Right cardiac atrium (tissue), 5 donors: ENCODE results near the gene CD6. TPM values are rescaled to one million over a fixed set of nuclear protein-coding genes. Genes with fewer than 3 reads are reported as not detected.

Experiments
- ATAC-seq, 2 donors: fragments of 200-7000 bp; cut with Tn5 transposase; one replicate each; pipeline versions ENCODE4 v1.8.0 to v1.9.1; 2020; ENCODE audit warnings: moderate library complexity in 2 of 2, mild to moderate bottlenecking in 1 of 2
- DNase-seq, 3 donors: peaks; one replicate each; pipeline ENCODE4 v3.0.0-alpha.2; 2020
- H3K27ac ChIP-seq: one replicate; pipeline ENCODE4 v1.5.1; 2013; ENCODE audit warnings: mild to moderate bottlenecking, low read length, control low read depth, moderate library complexity
- H3K27me3 ChIP-seq: one replicate; pipeline ENCODE4 v1.6.1; 2013; ENCODE audit not compliant: control insufficient read depth, insufficient read depth
- H3K4me1 ChIP-seq: one replicate; pipeline ENCODE4 v1.6.1; 2013; ENCODE audit warnings: low read length; ENCODE audit not compliant: control insufficient read depth, insufficient read depth
- H3K4me3 ChIP-seq: one replicate; pipeline ENCODE4 v1.5.1; 2013; ENCODE audit warnings: low read length, control low read depth
- H3K9me3 ChIP-seq: one replicate; pipeline ENCODE4 v1.6.1; 2013; ENCODE audit warnings: low read length; ENCODE audit not compliant: control insufficient read depth
- WGBS: extraction: QIAGEN DNeasy Blood & Tissue Kit; methylation state at CpG from one replicate; pipeline ENCODE4 v1.1.7; 2013; 5-methylcytosine and 5-hydroxymethylcytosine counted together
- intact Hi-C, 4 donors: fragments of 100-400 bp; cut with DNase I; formaldehyde crosslinking; loops; one replicate each; pipeline versions ENCODE4 v1.11.0 to v1.14.0; 2022 to 2023
- polyA plus RNA-seq: library from polyadenylated mRNA; stranded (reverse); fragments of 200-250 nt; gene quantifications from one replicate; pipeline ENCODE4 v1.2.3, GENCODE V29; 2013
- total RNA-seq, 4 donors: library from RNA; stranded (reverse); fragmentation: NEBNext Ultra II Directional; extraction: Animal tissue kit (Norgen Biotek cat#: 25700); gene quantifications; one replicate each; pipeline ENCODE4 v1.2.1, GENCODE V29; 2021
- donor health status: healthy with polysubstance abuse.
- donor health status: DM: no; HTN: yes; CAD: no.
- donor health status: DM: no; HTN: no; CAD: no.
- donor health status: DM: no; HTN: yes; CAD: no; lungs with severe emphysema.
- donor health status: DM: yes; HTN: yes; CAD: no.

CD6 gene
- total and polyA plus RNA-seq, 5 donors = 0.11 to 1.7 (median 0.74) TPM

DNA sequence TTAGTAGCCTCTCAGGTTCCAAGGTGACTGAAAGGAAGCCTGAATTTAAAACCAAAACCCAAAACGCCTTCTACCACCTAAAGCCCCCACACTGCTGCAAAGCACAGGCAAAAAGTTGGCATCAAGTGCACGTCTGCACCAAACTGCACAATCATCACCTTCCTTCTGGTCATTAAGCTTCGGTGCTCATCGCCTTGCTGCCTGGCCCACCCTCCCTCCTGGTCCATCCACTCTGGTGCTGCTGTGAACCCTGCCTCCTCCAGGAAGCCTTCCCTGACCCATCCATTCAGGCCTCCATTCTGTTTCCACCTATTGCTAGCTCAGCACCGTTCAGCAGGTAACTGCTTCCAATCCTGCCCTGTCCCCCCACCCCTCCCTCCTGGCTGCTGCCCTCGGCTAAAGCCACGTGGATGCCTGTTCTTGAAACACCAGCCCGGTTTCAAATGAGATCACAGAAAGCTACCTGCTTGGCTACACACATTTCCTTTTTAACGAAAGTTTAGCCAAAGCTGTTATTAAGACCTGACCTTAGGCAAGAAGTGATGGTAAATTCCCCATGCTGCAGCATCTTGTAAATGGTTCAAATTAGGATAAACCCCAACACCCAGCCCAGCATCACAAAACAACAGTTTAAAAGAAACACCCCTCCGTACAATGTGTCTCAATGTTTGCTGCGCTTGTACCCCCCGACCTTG is 77.0 kb downstream of the CD6 start:
- intact Hi-C loops = no loop called here
- 70% methylated on average over 12 of the region's 12 CpGs for WGBS

DNA sequence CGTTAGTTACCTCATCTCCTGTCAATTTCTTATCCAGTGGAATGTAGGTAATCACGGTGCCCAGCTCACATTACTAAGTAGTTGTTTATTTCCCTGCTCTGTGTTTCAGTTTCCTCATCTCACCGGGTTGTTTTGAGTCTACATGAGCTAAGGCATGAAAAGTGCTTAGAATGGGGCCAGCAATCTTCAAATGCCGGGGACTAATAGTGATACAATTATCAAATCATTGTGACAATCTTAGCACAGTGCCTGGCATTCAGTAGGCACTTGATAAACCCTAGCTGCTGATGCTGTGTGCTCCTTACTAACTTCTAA is 77.5 kb downstream of the CD6 start:
- no peak overlapping the region for H3K4me3 ChIP-seq
- WGBS = 41% methylated on average over 4 of the region's 4 CpGs
- no peaks in the 10 kb centered on the region for H3K4me1 ChIP-seq
- H3K27ac ChIP-seq = no peak overlapping the region
- intact Hi-C loops = no loop called here
- H3K9me3 ChIP-seq = no peaks in the 10 kb centered on the region
- no peaks in the 10 kb centered on the region for H3K27me3 ChIP-seq
- no peak for DNase-seq
- no peak for ATAC-seq

More for the DNA sequence above, 77.0 kb downstream of the CD6 start:
- Histone ChIP-seq H3K4me3 (no peak overlapping the region), H3K27ac (no peak overlapping the region), H3K27me3 (no peaks in the 10 kb centered on the region), H3K9me3 (no peaks in the 10 kb centered on the region), H3K4me1 (no peaks in the 10 kb centered on the region)
- ATAC-seq (no peak), DNase-seq (no peak)

- Histone ChIP-seq H3K4me3 (no peak overlapping the region), H3K4me1 (no peaks in the 10 kb centered on the region), H3K27ac (no peak overlapping the region), H3K9me3 (no peaks in the 10 kb centered on the region), H3K27me3 (no peaks in the 10 kb centered on the region)
- intact Hi-C loops = no loop called here
- DNase-seq (peak in 1 of 3 donors; percentile 63), ATAC-seq (peak; percentile 75 to 92)
- 27% methylated on average over 2 of the region's 2 CpGs for WGBS
Observed at GRCh38 chr11:61049859-61050258, 78.4 kb downstream of the CD6 start.

GRCh38 chr11:61052182-61052972 is 80.9 kb downstream of the CD6 start:
- 89% methylated on average over 13 of the region's 13 CpGs for WGBS
- intact Hi-C loops = no loop called here
- ATAC-seq (peak in 1 of 2 donors; percentile 12), DNase-seq (no peak)
- Histone ChIP-seq H3K4me1 (no peaks in the 10 kb centered on the region), H3K4me3 (no peak overlapping the region), H3K27me3 (no peaks in the 10 kb centered on the region), H3K27ac (no peak overlapping the region), H3K9me3 (no peaks in the 10 kb centered on the region)

DNA sequence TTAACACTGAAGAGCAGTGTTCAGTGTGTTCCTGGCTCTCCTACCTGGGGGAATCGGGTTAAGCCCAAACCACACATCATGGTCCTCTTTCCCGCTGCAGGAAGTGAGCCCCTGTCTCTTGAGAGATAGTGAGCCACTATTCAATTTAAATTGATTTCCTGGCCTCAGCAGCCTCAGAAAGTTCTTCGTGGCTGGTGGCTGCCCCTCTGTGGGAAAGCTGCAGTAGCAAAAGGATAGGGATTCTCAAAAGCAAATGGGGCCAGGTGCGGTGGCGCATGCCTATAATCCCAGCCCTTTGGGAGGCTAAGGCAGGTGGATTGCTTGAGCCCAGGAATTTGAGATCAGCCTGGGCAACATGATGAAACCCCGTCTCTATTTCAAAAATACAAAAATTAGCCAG is 81.7 kb downstream of the CD6 start:
- H3K4me3 ChIP-seq = no peak overlapping the region
- DNase-seq = no peak
- intact Hi-C loops = no loop called here
- no peak for ATAC-seq
- no peaks in the 10 kb centered on the region for H3K4me1 ChIP-seq
- no peak overlapping the region for H3K27ac ChIP-seq
- no peaks in the 10 kb centered on the region for H3K27me3 ChIP-seq
- 71% methylated on average over 6 of the region's 6 CpGs for WGBS
- no peaks in the 10 kb centered on the region for H3K9me3 ChIP-seq

DNA sequence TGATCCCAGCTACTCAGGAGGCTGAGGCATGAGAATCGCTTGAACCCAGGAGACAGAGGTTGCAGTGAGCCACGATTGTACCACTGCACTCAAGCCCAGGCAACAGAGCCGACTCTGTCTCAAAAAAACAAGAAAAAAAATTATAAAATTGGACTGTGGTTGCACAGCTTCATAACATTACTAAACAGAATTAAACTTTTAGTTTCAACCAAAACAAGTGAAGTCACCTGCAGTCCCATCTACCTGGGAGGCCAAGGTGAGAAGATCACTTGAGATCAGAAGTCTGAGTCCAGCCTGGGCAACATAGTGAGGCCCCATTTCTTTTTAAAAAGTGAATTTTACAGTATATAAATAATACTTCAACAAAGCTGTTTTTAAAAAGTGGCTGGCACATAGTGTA is 83.0 kb downstream of the CD6 start:
- Histone ChIP-seq H3K4me3 (no peak overlapping the region), H3K4me1 (no peaks in the 10 kb centered on the region), H3K9me3 (no peaks in the 10 kb centered on the region), H3K27me3 (no peaks in the 10 kb centered on the region), H3K27ac (no peak overlapping the region)
- ATAC-seq (no peak), DNase-seq (no peak)
- WGBS = 93% methylated on average over 3 of the region's 3 CpGs
- intact Hi-C loops = no loop called here

DNA sequence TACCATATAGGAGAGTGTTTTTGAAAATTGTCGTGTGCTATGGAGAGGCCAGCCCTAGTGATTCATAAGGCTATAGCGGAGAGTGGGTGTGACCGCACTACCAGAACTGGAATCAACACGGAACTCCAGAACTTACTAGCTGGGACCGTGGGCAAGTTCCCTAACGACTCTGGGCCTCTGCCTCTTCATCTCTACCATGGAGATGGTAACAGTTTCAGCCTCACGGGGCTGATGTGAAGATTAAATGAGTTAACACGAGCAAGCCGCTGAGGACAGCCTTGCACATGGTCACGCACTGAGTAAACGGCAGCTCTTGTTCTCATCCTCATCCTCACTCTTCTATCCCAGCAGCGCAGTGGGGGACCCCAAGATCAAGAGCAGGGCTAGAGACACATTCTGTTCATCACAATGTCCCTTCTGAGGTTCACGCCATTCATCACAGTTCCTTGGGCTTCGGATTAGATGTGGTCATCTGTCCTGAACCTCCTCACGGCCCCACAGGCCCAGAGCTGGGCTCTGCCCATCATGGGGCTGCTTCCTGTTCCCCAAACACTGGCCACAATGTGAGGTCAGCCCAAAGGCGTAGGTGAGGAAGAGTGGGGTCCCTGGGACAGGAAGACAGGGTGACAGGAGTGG is 83.6 kb downstream of the CD6 start:
- Histone ChIP-seq H3K4me1 (no peaks in the 10 kb centered on the region), H3K9me3 (no peaks in the 10 kb centered on the region), H3K4me3 (no peak overlapping the region), H3K27me3 (no peaks in the 10 kb centered on the region), H3K27ac (no peak overlapping the region)
- no peak for ATAC-seq
- 87% methylated on average over 16 of the region's 16 CpGs for WGBS
- intact Hi-C loops = no loop called here
- no peak for DNase-seq

DNA sequence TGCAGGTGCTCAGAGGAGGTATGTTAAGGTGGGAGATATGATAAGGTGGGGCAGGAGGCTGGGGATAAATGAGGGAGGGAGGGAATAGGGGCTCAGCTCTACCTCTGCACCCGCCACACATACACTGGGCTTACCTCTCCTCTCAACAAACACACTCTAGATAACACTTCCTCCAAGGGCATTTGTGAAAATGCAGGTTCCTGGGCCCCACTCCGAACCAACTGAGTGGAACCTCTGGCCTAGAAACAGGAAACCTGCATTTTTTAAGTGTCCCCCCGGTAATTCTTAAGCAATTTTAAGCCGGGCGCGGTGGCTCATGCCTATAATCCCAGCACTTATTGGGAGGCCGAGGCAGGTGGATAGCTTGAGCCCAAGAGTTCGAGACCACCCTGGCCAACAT is 84.3 kb downstream of the CD6 start:
- intact Hi-C loops = no loop called here
- H3K27ac ChIP-seq = no peak overlapping the region
- no peaks in the 10 kb centered on the region for H3K9me3 ChIP-seq
- WGBS = 95% methylated on average over 8 of the region's 8 CpGs
- H3K4me3 ChIP-seq = no peak overlapping the region
- ATAC-seq (no peak), DNase-seq (no peak)
- H3K27me3 ChIP-seq = no peaks in the 10 kb centered on the region
- H3K4me1 ChIP-seq = no peaks in the 10 kb centered on the region

GRCh38 chr11:61056571-61056970 is 85.1 kb downstream of the CD6 start:
- no peaks in the 10 kb centered on the region for H3K4me1 ChIP-seq
- no peaks in the 10 kb centered on the region for H3K27me3 ChIP-seq
- ATAC-seq (no peak), DNase-seq (no peak)
- WGBS = 76% methylated on average over 6 of the region's 6 CpGs
- H3K27ac ChIP-seq = no peak overlapping the region
- intact Hi-C loops = no loop called here
- no peak overlapping the region for H3K4me3 ChIP-seq
- no peaks in the 10 kb centered on the region for H3K9me3 ChIP-seq

DNA sequence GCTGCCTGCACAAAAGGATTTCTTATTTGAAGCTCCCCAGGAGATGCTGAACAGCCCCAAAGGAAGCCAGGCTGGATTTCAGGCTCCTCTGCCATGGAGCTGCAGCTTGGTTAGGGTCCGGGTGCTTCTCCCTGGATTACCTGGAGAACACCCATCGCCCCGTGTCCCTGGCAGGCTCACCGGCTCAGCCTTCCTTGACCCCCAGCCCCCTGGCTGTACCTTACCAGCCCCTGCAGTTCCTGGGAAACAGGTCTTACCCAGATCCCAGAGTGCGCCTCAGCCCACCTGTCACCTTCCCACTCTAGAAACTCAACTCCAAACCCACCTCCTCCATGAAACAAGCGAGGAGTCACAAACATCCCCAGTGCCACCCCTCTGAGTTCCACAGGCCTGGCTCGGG is 85.5 kb downstream of the CD6 start:
- H3K27ac ChIP-seq = no peak overlapping the region
- H3K9me3 ChIP-seq = no peaks in the 10 kb centered on the region
- DNase-seq = no peak
- no peak overlapping the region for H3K4me3 ChIP-seq
- no peaks in the 10 kb centered on the region for H3K4me1 ChIP-seq
- no peak for ATAC-seq
- WGBS = 86% methylated on average over 7 of the region's 7 CpGs
- intact Hi-C loops = no loop called here
- no peaks in the 10 kb centered on the region for H3K27me3 ChIP-seq

- no peaks in the 10 kb centered on the region for H3K9me3 ChIP-seq
- 90% methylated on average over 12 of the region's 12 CpGs for WGBS
- no peak overlapping the region for H3K27ac ChIP-seq
- ATAC-seq (no peak), DNase-seq (no peak)
- no peak overlapping the region for H3K4me3 ChIP-seq
- H3K27me3 ChIP-seq = no peaks in the 10 kb centered on the region
- intact Hi-C loops = no loop called here
- H3K4me1 ChIP-seq = no peaks in the 10 kb centered on the region
Observed at GRCh38 chr11:61057615-61058014, 86.1 kb downstream of the CD6 start.
